Ovary (tissue), 3 donors: ENCODE data around the gene RAB23.

Experiments
- EP300 ChIP-seq: sonication (generic); formaldehyde crosslinking; IDR thresholded peaks from one replicate; pipeline ENCODE4 v1.6.1; 2017; ENCODE audit warnings: antibody characterized with exemption
- POLR2A ChIP-seq: fragments of 450-650 bp; IDR thresholded peaks from one replicate; pipeline ENCODE4 v1.6.1; 2017; ENCODE audit warnings: antibody characterized with exemption, mild to moderate bottlenecking, moderate library complexity
- TF ChIP-seq, protein P1 (sequence below), 3 donors: fragments of 450-650 bp in 2 of 3; fragments of 200-600 bp in 1 of 3; IDR thresholded peaks; one replicate each; pipeline versions ENCODE4 v1.5.1 to v1.8.0; 2016 to 2022; ENCODE audit warnings: antibody characterized with exemption in 3 of 3, mild to moderate bottlenecking in 1 of 3
- donor health status: DM: no; HTN: no; CAD: no.

- TF ChIP-seq POLR2A = no peak
- TF ChIP-seq, protein P1, sequence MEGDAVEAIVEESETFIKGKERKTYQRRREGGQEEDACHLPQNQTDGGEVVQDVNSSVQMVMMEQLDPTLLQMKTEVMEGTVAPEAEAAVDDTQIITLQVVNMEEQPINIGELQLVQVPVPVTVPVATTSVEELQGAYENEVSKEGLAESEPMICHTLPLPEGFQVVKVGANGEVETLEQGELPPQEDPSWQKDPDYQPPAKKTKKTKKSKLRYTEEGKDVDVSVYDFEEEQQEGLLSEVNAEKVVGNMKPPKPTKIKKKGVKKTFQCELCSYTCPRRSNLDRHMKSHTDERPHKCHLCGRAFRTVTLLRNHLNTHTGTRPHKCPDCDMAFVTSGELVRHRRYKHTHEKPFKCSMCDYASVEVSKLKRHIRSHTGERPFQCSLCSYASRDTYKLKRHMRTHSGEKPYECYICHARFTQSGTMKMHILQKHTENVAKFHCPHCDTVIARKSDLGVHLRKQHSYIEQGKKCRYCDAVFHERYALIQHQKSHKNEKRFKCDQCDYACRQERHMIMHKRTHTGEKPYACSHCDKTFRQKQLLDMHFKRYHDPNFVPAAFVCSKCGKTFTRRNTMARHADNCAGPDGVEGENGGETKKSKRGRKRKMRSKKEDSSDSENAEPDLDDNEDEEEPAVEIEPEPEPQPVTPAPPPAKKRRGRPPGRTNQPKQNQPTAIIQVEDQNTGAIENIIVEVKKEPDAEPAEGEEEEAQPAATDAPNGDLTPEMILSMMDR (IDR thresholded peaks at IDR 0.05) = no peak
- no peak for TF ChIP-seq EP300
Measured at GRCh38 chr6:57247603-57248002, 25.5 kb upstream of the RAB23 start.
